ENCODE results near the gene AMZ1. TPM values are rescaled to one million over a fixed set of nuclear protein-coding genes. Genes with fewer than 3 reads are reported as not detected.

Gene AMZ1
- total RNA-seq, 1 donor from 2014 or later, result 0.05 TPM

DNA sequence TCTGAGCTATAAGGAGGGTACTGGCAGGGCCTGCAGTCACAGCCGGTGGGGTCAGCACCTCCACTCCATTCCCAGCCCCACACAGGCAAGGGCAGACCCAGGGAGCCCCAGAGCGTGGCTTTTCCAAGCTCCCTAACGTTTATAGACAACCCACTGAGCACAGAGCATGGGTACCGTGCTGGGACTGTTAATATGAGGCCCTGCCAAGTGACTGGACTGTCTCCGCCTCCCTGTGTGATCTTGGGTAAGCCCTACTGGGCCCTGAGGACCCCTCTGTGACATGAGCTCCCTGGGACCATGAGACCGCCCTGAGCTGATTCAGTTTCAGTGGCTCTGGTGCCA, 43.8 kb upstream of the AMZ1 start:
- H3K4me1 Mint-ChIP-seq (ENCODE audit: unreplicated experiment), result peaks cover 9% of the 10 kb centered on the region
- H3K27ac Mint-ChIP-seq (ENCODE audit: unreplicated experiment), result peak overlapping the region; percentile 75
- TF ChIP-seq, protein P1, sequence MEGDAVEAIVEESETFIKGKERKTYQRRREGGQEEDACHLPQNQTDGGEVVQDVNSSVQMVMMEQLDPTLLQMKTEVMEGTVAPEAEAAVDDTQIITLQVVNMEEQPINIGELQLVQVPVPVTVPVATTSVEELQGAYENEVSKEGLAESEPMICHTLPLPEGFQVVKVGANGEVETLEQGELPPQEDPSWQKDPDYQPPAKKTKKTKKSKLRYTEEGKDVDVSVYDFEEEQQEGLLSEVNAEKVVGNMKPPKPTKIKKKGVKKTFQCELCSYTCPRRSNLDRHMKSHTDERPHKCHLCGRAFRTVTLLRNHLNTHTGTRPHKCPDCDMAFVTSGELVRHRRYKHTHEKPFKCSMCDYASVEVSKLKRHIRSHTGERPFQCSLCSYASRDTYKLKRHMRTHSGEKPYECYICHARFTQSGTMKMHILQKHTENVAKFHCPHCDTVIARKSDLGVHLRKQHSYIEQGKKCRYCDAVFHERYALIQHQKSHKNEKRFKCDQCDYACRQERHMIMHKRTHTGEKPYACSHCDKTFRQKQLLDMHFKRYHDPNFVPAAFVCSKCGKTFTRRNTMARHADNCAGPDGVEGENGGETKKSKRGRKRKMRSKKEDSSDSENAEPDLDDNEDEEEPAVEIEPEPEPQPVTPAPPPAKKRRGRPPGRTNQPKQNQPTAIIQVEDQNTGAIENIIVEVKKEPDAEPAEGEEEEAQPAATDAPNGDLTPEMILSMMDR (IDR thresholded peaks at IDR 0.05; ENCODE audit: unreplicated experiment), result no peak
- H3K27me3 Mint-ChIP-seq (ENCODE audit: unreplicated experiment), result peaks cover 10% of the 10 kb centered on the region
- no peak for DNase-seq (ENCODE audit: low spot score)
- H3K4me3 Mint-ChIP-seq (ENCODE audit: unreplicated experiment), result no peak overlapping the region
- H3K9me3 Mint-ChIP-seq (ENCODE audit: unreplicated experiment), result no peaks in the 10 kb centered on the region
- no peaks in the 10 kb centered on the region for H3K36me3 Mint-ChIP-seq (ENCODE audit: low read depth, unreplicated experiment)

DNA sequence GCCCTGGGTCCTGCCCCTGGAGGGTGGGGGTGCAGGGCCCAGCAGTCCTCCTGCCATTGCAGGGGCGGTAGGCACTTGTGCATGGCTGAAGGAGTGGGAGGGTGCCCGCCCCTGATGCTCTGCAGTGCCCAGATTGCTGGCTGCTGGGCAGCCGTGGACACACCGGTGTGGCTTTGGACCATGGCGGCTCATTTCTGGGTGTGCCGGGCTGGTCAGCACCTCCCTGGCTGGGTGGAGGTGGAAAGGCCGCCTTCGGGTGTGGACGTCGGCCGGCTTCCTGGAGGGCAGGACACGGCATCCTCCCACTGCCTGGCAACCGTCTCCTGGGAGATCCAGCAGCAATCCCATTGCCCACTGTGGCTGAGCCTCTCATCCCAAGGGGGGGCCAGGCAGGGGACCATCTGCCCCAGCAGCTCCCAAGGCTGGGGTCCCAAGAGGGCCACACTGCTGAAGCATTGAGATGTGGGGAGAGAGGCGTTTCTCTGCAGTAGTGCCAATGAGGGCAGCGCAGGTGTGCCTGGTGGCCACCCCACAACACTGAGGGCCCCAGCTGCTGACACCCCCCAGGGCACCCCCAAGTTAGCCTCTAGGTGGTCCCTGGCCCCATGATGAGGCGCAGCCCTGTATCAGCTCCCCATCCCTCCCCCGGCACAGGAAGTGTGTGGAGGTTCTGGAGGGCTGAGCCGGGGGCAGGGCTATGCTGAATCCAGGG, 43.3 kb upstream of the AMZ1 start:
- H3K9me3 Mint-ChIP-seq (ENCODE audit: unreplicated experiment), result no peaks in the 10 kb centered on the region
- peak overlapping the region; percentile 87 for H3K27ac Mint-ChIP-seq (ENCODE audit: unreplicated experiment)
- H3K4me1 Mint-ChIP-seq (ENCODE audit: unreplicated experiment), result peaks cover 9% of the 10 kb centered on the region
- peak overlapping the region; percentile 59 for H3K4me3 Mint-ChIP-seq (ENCODE audit: unreplicated experiment)
- no peak for DNase-seq (ENCODE audit: low spot score)
- peaks cover 9% of the 10 kb centered on the region for H3K27me3 Mint-ChIP-seq (ENCODE audit: unreplicated experiment)
- TF ChIP-seq, protein P1 (IDR thresholded peaks at IDR 0.05; ENCODE audit: unreplicated experiment), result no peak
- H3K36me3 Mint-ChIP-seq (ENCODE audit: low read depth, unreplicated experiment), result no peaks in the 10 kb centered on the region

- peak overlapping the region; percentile 87 for H3K27ac Mint-ChIP-seq (ENCODE audit: unreplicated experiment)
- H3K27me3 Mint-ChIP-seq (ENCODE audit: unreplicated experiment), result peaks cover 9% of the 10 kb centered on the region
- H3K9me3 Mint-ChIP-seq (ENCODE audit: unreplicated experiment), result no peaks in the 10 kb centered on the region
- peaks cover 9% of the 10 kb centered on the region for H3K4me1 Mint-ChIP-seq (ENCODE audit: unreplicated experiment)
- TF ChIP-seq, protein P1 (IDR thresholded peaks at IDR 0.05; ENCODE audit: unreplicated experiment), result no peak
- H3K4me3 Mint-ChIP-seq (ENCODE audit: unreplicated experiment), result peak overlapping the region; percentile 56
- peak; percentile 49 for DNase-seq (ENCODE audit: low spot score)
- peaks cover 2% of the 10 kb centered on the region for H3K36me3 Mint-ChIP-seq (ENCODE audit: low read depth, unreplicated experiment)
These were observed 42.6 kb upstream of the AMZ1 start for GRCh38 chr7:2645274-2645868.

DNA sequence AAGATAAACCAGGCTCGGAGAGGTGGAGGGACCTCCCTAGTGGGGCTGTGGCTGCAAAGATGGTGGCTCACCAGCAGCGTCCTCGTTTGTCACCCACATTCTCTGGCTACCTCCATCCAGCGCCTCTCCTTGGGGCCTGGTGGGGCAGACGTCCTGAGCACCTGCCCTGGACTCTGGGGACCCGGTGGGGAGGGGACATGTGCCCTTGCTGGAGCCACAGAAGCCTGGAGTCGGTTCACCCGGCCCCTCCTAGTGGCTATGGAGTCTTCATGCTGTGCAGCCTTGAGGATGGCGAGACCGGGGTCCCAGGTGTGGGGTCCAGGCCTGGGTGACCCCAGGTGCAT, 41.7 kb upstream of the AMZ1 start:
- Mint-ChIP-seq H3K36me3 (ENCODE audit: low read depth, unreplicated experiment) (peaks cover 8% of the 10 kb centered on the region), H3K4me3 (ENCODE audit: unreplicated experiment) (no peak overlapping the region), H3K27ac (ENCODE audit: unreplicated experiment) (no peak overlapping the region), H3K9me3 (ENCODE audit: unreplicated experiment) (no peaks in the 10 kb centered on the region), H3K27me3 (ENCODE audit: unreplicated experiment) (peaks cover 7% of the 10 kb centered on the region), H3K4me1 (ENCODE audit: unreplicated experiment) (peaks cover 9% of the 10 kb centered on the region)
- DNase-seq (ENCODE audit: low spot score), result no peak
- TF ChIP-seq, protein P1 (IDR thresholded peaks at IDR 0.05; ENCODE audit: unreplicated experiment), result no peak

All from endothelial cell (in vitro differentiated cells).